GM18499 (cell line): Measurements from ENCODE around the gene PMCH.
"Not testable (repeated sequence)": the region's sequence is repeated elsewhere in the genome, so short reads cannot be mapped to it uniquely, and the experiment has no call there.

Experiments
- ATAC-seq: cut with Tn5 transposase; IDR thresholded peaks from one replicate; pipeline ENCODE4 v1.9.1; 2021; ENCODE audit warnings: moderate number of reproducible peaks; ENCODE audit not compliant: insufficient read depth, unreplicated experiment

Gene PMCH

GRCh38 chr12:102197789-102198188 is at the start of gene PMCH:
Gene PMCH (minus strand): TSS chr12:102197833. CDS start chr12:102197770, 63 bp downstream.
- ATAC-seq: peak; percentile 84

- ATAC-seq: not testable (repeated sequence)
Observed at GRCh38 chr12:102240859-102241258, 43.2 kb upstream of the PMCH start.

- ATAC-seq: no peak
Observed at GRCh38 chr12:102234599-102234998, 37.0 kb upstream of the PMCH start.

- no peak for ATAC-seq
Observed at GRCh38 chr12:102232446-102232845, 34.8 kb upstream of the PMCH start.

- ATAC-seq: no peak
Observed at GRCh38 chr12:102232036-102232435, 34.4 kb upstream of the PMCH start.

- ATAC-seq: no peak
Observed at GRCh38 chr12:102227954-102228353, 30.3 kb upstream of the PMCH start.

- ATAC-seq: no peak
Observed at GRCh38 chr12:102220736-102221135, 23.1 kb upstream of the PMCH start.

GRCh38 chr12:102215992-102216691 is 18.5 kb upstream of the PMCH start:
- ATAC-seq: no peak

- no peak for ATAC-seq
Observed at GRCh38 chr12:102204025-102204424, 6.4 kb upstream of the PMCH start.

GRCh38 chr12:102202556-102202955 is 4.9 kb upstream of the PMCH start:
- ATAC-seq: no peak

GRCh38 chr12:102201436-102202061 is 3.9 kb upstream of the PMCH start:
- ATAC-seq: no peak

- ATAC-seq: no peak
Observed at GRCh38 chr12:102195826-102196225, 1.8 kb downstream of the PMCH start.

- ATAC-seq: no peak
Observed at GRCh38 chr12:102182635-102183034, 15.0 kb downstream of the PMCH start.

- ATAC-seq: no peak
Observed at GRCh38 chr12:102174761-102175160, 22.9 kb downstream of the PMCH start.

GRCh38 chr12:102174117-102174516 is 23.5 kb downstream of the PMCH start:
- no peak for ATAC-seq

- ATAC-seq: no peak
Observed at GRCh38 chr12:102172436-102172835, 25.2 kb downstream of the PMCH start.

- no peak for ATAC-seq
Observed at GRCh38 chr12:102171951-102172350, 25.7 kb downstream of the PMCH start.

GRCh38 chr12:102169922-102170621 is 27.6 kb downstream of the PMCH start:
- no peak for ATAC-seq

GRCh38 chr12:102167821-102168604 is 29.6 kb downstream of the PMCH start:
- peak; percentile 70 for ATAC-seq

GRCh38 chr12:102163383-102163782 is 34.2 kb downstream of the PMCH start:
- ATAC-seq: no peak

GRCh38 chr12:102155206-102155605 is 42.4 kb downstream of the PMCH start:
- ATAC-seq: not testable (repeated sequence)
